NCI-H187 treated with DMSO at 0.1 percent for 48 hours (cell line): Measurements from ENCODE around the gene TTC9B.

Source experiments
- DNase-seq: peaks from one replicate; lab custom pipeline; 2025; lab: John Stamatoyannopoulos, UW

TTC9B gene

DNA sequence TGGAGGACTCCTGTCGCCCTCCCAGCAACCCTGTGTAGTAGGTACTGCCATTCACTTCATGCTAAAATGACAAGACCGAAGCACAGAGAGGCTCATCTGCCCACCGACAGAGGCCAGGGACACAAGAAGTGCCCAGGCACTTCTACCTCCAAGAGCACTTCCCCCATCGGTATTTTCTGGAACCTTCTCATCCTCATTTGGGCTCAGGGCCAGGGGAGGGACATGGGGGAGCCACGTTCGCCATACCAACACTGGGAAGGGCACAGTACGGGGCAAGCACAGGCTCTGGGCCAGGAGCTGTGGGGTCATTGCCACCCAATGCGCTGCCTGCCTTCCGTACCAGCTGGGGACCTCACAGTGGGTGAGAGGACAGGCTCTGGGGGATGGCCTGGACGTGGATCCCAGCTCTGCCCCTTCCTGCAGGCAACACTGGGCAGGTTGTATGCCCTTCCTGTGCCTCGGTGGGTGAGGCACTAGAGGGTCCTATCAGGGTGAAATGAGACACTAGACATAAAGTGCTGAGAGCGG is 29.6 kb upstream of the TTC9B start:
- no peak for DNase-seq

DNA sequence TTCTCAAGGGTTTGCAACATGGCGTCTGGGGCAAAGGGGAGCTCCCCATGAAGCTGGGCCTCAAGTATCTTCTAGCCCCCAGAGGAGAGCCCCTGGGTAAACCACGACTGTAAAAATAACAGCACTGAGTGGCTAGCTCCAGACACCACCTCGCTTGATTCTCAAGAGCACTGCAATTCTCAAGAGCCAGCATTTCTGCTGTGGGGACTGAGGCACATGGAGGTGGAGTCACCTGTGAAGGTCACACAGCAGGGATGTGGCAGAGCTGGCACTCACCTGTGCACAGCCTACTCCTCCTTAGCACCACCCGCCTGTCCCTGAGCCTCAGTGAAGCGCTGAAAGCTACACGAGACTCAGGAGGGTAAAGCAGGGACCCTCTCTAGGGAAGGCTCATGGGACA is 29.0 kb upstream of the TTC9B start:
- DNase-seq = no peak

DNA sequence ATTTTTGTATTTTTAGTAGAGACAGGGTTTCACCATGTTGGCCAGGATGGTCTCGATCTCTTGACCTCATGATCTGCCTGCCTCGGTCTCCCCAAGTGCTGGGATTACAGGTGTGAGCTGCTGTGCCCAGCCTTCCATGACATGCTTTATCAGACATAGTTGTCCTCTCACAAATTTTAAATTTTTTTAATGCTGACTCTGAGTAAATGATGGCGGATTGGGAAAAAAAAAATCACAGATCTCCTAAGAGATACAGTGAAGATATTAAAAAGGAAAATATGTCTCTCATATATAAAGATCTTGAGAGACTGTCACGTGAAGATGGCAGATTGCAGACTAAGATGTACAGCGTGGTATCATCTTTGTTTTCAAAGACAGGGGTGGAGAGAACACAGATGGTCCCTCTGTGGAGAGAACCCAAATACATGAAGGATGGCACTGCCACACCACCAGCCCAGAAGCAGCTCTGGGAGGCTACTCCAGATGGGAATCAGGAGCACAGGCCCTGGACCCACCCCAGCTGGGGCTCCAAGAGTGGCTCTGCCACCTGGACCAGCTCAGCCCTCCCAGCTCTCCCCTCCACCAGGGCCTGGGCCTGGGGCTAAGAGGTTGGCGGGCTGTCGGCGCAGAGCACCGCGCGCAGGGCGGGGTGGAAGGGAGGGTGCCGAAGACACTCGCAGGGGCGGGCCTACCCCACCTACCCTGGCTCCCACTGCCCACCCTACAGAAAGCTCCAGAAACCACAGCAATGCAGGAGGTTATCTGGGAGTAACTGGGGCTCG is 28.3 kb upstream of the TTC9B start:
- no peak for DNase-seq

DNA sequence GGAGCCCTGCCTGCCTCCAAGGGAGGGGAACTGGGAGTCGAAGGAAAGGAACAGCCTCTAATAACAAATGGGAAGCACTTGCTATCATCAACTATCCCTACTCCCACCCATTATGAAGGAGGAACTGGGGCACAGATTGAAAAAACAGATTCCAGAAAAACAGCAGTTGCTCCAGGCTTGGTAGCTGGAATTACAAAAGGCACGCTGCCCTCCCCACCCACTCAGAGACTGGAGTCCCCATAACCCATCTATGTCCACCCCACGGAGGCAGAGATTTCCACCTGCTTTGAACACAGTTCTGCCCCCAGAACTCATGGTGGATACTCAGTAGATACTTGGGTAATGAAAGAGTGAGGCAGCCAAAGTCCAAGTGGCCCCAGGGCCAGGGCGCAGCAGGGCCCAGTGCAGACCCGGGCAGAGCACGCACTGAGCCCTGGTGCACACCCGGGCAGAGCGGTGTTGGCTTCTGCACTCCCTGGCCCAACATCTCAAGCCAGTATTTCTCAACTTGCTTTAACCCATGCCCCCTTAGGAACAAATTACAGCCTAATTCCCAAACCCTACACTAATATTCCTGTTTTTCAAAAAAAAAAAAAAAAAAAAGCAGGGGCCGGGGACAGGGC is 27.4 kb upstream of the TTC9B start:
- no peak for DNase-seq

DNA sequence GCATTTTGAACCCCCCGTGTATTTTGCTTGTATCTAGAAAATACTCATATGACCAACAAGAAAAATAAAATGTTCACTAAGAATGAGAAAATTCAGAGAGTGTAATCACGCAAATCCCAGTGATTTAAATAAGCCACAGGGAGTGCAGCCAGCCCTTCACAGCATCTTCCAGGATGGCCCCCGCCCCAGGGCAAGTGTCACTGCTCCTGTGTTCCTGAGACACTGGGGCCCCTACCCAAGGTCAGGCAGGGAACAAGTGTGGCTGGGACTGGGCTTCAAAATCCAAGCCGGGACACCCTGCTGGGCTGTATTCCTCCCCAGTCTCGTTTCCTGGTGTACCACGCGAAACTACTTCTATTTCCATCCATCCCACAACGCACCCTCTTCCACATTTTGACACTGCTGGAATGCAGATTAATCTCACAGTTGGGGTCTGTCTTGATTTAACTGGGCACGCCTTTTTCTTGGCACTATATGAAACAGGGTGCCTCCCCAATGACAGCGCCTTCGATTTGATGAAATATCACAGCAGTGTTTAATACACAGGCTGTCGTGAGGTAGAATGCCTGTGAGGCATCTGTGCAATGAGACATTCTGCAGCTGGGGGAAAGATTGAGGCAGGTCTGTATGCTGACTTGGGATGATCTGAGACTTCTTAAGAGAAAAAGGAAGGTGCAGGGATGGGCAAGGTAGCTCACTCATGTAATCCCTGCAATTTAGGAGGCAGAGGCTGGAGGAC is 26.6 kb upstream of the TTC9B start:
- DNase-seq = no peak

DNA sequence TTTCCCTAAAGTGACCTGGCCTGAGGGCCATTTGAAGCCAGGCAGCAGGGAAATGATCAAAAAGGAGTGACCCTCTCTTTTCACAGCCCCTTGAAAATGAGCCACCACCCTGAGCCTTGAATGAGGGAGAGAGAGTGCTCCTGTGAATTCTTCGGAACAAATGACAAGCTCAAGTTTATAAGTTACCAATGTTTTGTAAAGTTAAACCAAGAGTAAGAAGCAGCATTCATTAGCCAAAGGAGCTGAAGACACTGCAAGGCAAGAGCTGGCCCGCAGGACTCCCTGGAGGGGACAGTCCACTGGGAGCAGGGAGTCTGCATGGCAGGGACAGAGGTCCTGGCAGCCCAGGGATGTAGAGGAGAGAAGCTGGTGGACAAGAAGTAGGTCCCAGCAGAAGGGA is 25.0 kb upstream of the TTC9B start:
- no peak for DNase-seq

DNA sequence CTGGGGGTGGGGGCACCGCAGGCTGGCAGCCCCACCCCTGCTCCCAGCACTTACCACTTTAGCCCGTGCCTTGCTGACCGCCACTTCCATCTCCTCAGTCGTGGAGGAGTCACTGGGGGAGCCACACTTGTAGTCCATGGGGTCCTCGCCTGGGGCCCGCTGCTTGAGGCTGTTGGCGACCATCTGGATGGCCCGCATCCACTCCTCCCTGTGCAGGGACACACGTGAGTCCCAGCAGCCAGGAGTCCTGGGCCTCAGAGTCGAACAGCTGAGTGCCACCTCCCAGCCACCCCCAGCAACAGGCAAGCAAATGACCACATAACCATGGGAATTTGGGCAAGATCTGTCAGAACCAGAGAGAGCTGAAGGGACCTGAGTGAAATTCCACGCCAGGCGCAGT is 24.3 kb upstream of the TTC9B start:
- DNase-seq = no peak

DNA sequence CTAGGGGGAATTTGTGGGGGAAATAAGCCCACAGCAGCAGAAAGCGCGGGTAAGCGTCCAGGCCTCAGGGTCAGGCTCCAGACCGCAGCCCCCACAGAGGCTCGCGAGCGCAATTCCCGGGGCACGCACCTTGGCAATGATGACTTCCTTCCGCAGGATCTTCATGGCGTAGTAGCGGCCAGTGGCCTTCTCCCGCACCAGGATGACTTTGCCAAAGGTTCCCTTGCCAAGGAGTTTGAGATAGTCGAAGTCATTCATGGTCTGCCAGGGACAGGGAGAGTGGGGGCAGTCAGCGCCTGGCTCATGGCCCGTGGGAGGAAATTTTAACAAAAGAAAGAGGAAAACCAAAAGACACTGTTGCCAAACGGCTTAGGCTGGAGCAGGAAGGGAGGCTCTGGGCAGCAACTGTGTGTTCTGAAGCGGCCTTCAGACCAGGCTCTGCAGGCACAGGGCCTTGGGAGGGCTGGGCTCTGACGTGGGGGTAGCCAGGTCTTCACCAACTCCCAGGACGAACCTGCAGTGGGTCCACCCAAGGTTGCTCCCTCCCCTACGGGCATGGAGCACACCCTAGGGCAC is 23.7 kb upstream of the TTC9B start:
- DNase-seq = no peak

DNA sequence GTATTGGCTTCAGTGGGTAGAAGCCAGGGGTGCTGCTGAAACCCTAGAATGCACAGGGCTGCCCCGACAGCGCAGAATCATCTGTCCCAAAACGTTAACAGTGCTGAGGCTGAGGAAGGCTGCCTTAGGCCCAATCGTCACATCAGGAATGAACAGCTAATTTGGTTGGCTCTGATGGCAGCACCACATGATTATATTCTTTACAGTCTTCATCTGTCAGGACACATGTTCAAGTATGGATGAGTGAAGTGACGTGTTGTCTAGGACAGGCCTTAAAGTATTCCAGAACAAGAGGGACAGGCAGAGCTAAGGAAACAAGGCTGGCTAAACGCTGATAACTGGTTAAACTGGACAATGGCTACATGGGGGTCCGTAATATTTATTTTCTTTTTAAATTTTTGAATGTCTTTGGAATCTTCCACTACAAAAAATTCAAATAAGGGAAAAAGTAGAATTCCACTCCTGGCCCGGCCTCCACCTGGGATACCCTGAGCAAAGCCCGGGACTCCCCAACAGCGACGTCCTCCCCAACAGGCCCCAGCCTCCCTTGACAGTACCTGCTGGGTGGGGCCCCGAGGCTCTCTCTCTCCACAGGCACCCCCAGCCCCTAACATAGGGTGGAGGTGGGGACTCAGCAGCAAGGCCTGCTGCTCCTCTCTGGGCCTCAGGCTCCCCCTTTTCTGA is 23.1 kb upstream of the TTC9B start:
- DNase-seq = no peak

DNA sequence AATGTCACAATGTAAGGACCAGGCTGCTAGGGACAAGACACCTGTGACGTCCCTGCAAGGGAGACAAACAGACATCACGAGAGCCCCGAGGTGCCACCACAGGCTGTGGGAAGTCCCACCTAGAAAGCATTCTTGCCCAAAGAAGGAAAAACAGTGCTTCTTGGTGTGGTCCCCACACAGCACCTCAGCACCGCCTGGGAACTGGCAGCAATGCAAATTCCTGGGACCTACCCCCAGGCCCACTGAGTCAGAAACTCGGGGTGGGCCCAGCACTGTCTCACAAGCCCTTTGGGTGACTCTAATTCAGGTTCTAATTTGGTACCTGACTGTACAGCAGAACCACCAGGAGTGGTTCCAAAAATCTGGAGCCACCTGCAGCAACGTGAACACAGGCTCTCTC is 22.1 kb upstream of the TTC9B start:
- no peak for DNase-seq

DNA sequence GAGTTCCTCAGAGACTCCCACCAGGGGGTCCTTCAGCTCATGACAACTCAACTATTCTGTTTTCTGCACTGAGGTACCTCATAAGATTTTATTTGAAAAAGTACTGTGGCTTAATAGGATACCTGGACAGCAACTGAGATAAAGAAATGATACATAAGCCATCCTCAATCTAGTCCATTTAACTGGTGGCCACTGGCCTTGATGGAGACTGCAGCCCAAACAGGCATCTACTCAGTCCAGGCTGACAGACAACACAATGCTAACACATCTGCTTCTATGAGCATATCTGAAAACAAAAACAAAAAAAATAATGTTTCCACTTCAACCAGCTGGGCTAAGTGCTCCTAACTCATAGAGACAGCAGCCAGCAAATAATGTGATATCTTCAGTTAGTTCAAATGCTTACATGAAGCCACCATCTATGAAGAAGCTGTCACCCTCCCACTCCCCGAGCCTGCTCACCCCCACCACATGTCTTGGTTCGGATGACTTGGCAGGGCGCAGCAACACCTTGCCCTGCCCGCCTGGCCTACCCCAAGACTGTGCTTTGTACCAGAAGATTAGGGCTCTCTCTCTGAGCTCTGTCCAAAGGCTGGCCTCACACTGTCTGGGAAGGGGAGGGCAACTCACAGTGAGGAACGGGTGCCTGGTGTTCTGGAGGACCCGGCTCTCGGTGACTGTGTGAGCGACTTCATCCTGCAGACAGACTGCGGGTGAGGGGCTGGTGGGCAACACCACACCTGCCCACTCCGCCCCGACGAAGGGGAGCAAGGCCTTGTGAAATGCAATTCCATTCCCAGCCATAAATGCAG is 21.4 kb upstream of the TTC9B start:
- no peak for DNase-seq

DNA sequence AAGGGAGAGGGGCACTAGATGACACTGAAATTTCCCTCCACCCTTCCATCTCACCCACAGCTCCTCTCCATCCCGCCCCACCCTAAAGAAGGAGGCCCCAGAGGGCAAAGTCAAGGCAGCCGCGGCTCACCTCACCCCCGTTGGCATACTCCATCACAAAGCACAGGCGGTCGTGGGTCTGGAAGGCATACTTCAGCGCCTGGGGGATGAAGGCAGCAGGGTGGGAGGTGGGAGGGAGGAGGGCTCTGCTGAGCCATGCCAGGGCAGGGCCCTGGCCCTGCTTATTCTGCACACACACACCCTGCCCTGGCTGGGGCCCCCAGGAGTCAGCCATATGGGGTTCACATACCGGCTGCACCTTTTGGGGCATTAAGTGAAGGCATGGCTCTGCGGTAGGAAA is 20.6 kb upstream of the TTC9B start:
- no peak for DNase-seq

DNA sequence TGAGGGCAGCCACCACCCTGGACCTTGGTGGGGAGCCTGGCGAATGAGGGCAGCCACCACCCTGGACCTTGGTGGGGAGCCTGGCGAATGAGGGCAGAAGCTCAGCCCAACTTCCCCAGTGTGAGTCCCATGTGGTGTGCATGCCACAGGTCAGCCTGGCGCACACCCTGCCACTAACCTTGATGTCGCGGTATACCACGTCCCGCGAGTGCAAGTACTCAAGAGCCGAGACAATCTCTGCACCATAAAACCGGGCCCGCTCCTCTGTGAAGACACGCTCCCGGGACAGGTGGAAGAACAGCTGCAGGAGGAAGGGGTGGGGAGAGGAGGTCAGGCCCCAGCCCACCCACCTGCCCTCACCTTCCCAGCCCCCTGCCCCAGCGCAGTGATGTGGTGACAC is 19.6 kb upstream of the TTC9B start:
- DNase-seq = no peak

DNA sequence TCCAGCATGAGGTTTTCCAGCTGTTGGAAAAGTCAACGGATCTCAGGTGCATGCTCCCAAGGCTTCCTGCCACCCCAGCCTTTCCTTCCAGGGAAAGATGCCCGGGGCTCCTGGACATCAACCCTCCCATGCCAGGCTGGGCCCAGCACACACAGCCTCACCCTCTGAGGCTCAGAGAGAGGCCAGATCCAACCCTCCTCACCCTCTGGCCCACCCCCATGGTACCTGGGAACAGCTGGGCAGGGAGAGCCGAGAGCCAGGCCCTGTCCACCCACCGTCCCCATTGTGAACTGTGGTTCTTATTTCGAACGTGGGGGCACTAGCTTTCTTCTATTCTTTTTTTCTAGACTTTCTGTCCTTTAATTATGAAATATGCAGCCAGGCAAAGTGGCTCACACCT is 18.2 kb upstream of the TTC9B start:
- DNase-seq = no peak

DNA sequence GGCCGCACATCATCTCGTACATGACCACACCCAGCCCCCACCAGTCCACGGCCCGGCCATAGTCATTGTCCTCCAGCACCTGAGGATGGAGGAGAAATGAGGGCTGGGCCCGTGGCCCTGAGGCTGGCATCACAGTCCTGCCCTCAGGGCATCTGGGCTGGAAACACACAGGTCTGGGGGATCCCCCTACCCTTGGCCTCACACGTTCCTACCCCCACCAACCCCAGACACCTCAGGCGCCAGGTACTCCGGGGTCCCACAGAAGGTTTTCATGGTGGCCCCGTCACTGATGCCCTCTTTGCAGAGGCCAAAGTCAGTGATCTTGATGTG is 17.8 kb upstream of the TTC9B start:
- DNase-seq = no peak

DNA sequence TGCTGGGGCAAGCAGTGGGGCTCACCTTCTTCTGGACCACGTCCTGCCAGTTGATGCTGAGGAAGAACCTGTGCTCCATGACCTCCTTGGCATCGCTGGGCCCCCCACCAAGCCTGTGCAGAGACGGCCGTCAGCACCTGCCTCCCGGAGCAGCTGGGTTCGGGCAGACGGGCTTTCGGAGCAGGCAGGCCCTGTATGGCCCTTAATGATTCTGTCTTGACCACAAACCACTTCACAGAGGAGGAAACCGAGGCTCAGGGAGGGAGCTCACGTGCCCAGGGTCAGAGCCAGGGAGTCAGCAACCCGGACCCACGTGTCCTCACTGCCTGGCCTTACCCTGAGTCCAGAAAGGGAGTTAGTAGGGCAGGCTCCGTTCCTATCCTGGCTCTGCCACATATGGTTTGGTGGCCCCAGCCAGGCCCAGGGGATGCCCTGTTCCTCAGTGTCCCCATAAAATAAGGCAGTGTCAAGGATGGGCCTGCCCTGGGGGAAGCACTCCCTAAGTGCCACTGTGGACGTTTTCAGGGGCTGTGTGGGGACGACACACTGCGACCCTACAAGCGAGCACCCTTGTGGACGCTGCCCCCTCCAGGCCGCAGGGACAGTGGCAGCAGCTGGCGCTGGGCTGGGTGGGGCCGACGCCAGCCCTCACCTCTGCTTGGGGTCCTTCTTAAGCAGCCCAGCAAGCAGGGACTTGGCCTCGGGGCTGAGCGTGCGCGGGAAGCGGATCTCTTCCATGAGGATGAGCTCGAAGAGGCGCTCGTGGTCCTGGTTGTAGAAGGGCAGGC is 17.2 kb upstream of the TTC9B start:
- no peak for DNase-seq

DNA sequence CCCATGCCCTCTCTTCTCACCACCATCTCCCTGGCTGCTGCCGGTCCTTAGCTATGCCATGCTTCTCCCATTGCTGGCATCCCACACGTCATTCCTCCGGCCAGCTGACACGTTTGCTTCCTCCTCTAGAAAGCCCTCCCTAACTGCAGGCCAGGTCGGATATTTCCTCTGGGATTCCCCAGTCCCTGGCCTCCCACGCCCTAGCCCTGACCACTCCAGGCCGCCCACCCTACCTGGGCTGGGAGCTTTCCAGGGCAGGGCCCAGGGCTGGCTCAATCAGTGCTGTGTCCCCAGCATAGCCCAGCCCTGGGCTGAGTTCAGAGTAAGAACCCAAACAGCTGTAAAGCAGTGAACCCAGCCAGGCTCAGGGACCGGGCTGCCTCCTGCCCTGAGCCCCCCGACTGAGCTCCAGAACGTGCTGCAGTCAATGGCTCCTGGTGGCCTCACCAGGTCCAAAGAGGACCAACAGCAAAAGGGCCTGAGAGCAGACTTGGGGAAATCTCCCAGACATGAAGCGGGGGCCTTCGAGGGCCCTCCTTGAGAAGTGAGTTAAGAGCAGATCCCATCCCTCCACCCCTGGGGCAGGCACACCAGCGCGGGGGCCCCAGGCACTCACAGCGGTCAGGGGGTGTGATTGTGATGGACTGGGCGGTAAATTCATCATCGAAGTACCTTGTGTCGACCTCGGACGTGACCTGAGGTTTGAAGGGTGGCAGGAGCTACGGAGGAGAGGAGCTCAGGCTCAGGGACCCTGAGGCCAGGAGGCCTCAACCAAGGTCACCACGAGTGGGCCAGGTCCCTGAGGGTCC is 16.4 kb upstream of the TTC9B start:
- no peak for DNase-seq

DNA sequence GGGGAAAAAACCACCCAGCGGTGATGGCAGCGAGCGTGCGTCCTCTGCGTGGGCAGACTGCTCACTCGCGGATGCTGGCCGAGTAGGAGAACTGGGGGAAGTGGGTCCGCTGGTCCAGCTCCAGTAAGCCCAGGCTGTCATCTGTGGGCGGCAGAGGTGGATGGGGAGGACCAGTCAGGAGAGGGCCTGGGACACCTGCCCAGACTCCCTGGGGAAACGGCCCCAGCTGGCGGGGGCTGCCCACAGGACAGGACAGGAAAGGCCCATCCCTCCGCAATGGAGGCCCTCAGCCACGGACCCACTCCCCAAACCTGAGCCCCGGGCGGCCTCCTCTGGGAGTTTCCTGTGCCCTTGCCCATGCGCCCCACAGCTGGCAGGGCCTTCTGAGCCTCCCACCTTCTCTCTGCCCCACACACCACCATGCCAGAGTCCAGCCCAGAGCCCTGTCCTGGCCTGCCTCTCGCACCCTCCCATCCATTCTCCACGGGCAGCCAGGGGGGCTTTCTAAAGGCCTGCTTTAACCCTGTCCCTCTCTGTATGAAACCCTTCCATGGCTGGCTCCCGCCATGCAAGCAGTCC is 15.7 kb upstream of the TTC9B start:
- DNase-seq = no peak
